ENCODE results near the gene SCYL1. TPM values are rescaled to one million over a fixed set of nuclear protein-coding genes. Genes with fewer than 3 reads are reported as not detected.

The SCYL1 gene
- total and polyA plus RNA-seq, 2 of the 4 experiments (the other 2 are of a cell fraction): 96.4 to 150 TPM

- Histone ChIP-seq H2BK15ac (ENCODE audit: low read depth, low read length) (no peak overlapping the region), H3K36me3 (ENCODE audit: control insufficient read depth, insufficient read depth, low read length) (peaks cover 47% of the 10 kb centered on the region), H3K9ac (ENCODE audit: low read depth, low read length) (peak overlapping the region; percentile 97), H3K4me2 (ENCODE audit: low read depth, low read length) (peak overlapping the region; percentile 45; the same call in 1 of the 2 replicates), H3K27ac (ENCODE audit: insufficient read depth, low read length) (peak overlapping the region; percentile 56), H3K9me1 (ENCODE audit: insufficient read depth, low read length) (no peaks in the 10 kb centered on the region), H3K79me1 (ENCODE audit: low read depth in 1 of 2, low read length in 2 of 2) (peaks cover 0 to 24% of the 10 kb centered on the region in 2 experiments; a peak in 3 of 4 replicates), H4K5ac (ENCODE audit: low read depth, low read length) (no peak overlapping the region), H3K27me3 (ENCODE audit: control insufficient read depth, insufficient read depth, low read length) (no peaks in the 10 kb centered on the region), H3K56ac (ENCODE audit: extremely low read depth, insufficient read depth, low read length) (peak overlapping the region; percentile 97), H3K4ac (ENCODE audit: low read depth, low read length) (peak overlapping the region; percentile 21; the same call in 1 of the 2 replicates), H4K20me1 (ENCODE audit: insufficient read depth, low read length) (peaks cover 72% of the 10 kb centered on the region), H2AFZ (replicated peaks; ENCODE audit: low read length, poor library complexity) (no peak overlapping the region), H2AK5ac (ENCODE audit: low read depth, low read length) (no peak overlapping the region), H4K91ac (ENCODE audit: insufficient read depth, low read depth, low read length) (no peak overlapping the region), H3K9me3 (ENCODE audit: control insufficient read depth, insufficient read depth, low read length) (no peaks in the 10 kb centered on the region), H4K8ac (ENCODE audit: low read depth in 2 of 2, low read length in 2 of 2) (no peak overlapping the region), H2AK9ac (replicated peaks; ENCODE audit: low read depth, low read length, poor library complexity) (no peak overlapping the region), H3K4me1 (ENCODE audit: control insufficient read depth, insufficient read depth, low read length) (peaks cover 3% of the 10 kb centered on the region), H3K18ac (ENCODE audit: low read depth, low read length) (peak overlapping the region; percentile 10; the same call in 1 of the 2 replicates), H2BK20ac (ENCODE audit: low read depth, low read length) (no peak overlapping the region), H3K23ac (ENCODE audit: low read depth, low read length) (peak overlapping the region; percentile 98), H3K4me3 (ENCODE audit: insufficient read depth, low read depth, low read length) (peak overlapping the region; percentile 72), H2BK5ac (ENCODE audit: low read depth, low read length, poor library complexity, severe bottlenecking) (peak overlapping the region; percentile 96), H2BK120ac (ENCODE audit: low read depth, low read length) (no peak overlapping the region), H3K14ac (replicated peaks; ENCODE audit: low read depth, low read length) (peak overlapping the region; percentile 98)
- CTCF ChIA-PET: no interaction called here
- dilution Hi-C loops (cut with HindIII; ENCODE audit: low sequenced_read_pairs, unreplicated experiment): no loop called here
- POLR2A ChIA-PET (ENCODE audit: unreplicated experiment): interaction anchor here (0.6 to 14.2 kb wide), 10 partner anchors 12 to 199 kb away, joined by 3 to 494 read pairs (median 4); partner anchors contain the start of gene NEAT1
- BruUV-seq (replicated peaks): TSS peak; percentile 0
- peak; percentile 56 for DNase-seq
- in situ Hi-C loops (cut with MboI; ENCODE audit: low sequenced_read_pairs): no loop called here
- TF ChIP-seq CHD1 (IDR thresholded peaks at IDR 0.05; ENCODE audit: low read depth, low read length): no peak
- 0 out of 2 replicates have a peak, but pooled peaks have one; percentile 7 for TF ChIP-seq NFE2L2 (IDR thresholded peaks at IDR 0.05; ENCODE audit: low read depth, low read length)
- TF ChIP-seq USF2 (IDR thresholded peaks at IDR 0.05; ENCODE audit: low read depth, low read length): peak; percentile 35; the same call in 1 of the 2 replicates
- TF ChIP-seq BHLHE40 (IDR thresholded peaks at IDR 0.05; ENCODE audit: low read depth, low read length): no peak
- no peak for TF ChIP-seq FOS (IDR thresholded peaks at IDR 0.05; ENCODE audit: low read depth, low read length)
- no peak for TF ChIP-seq ELK1 (IDR thresholded peaks at IDR 0.05; ENCODE audit: borderline replicate concordance, low read depth, low read length)
- 0% methylated on average over 2 of the region's 3 CpGs; no CpG with 5 or more reads in 1 of the 2 experiments for WGBS, 2 experiments (ENCODE audit: extremely low coverage in 2 of 2, insufficient read length in 1 of 2)
- intact Hi-C loops (cut with micrococcal nuclease): no loop called here
- ATAC-seq (ENCODE audit: low read depth): no peak
Observed at GRCh38 chr11:65501472-65502273, 23.2 kb upstream of the SCYL1 start.

Measured in IMR-90 (cell line).